Measurements from ENCODE around the gene FTSJ1. TPM values are rescaled to one million over a fixed set of nuclear protein-coding genes. Genes with fewer than 3 reads are reported as not detected.

Gene FTSJ1
- total RNA-seq, 4 donors from 2014 or later = 35.7 to 49.4 (median 36.3) TPM

GRCh38 chrX:48521353-48522243 lies 45.6 kb downstream of the FTSJ1 start, which contains the start of gene EBP:
Gene EBP (plus strand): TSS chrX:48521808. CDS start chrX:48523772, 1,964 bp downstream.
- TF ChIP-seq CTCF (IDR thresholded peaks at IDR 0.05; ENCODE audit: low read depth) = no peak

GRCh38 chrX:48522291-48522690 lies 46.3 kb downstream of the FTSJ1 start:
- TF ChIP-seq CTCF (IDR thresholded peaks at IDR 0.05; ENCODE audit: low read depth) = no peak

- TF ChIP-seq CTCF (IDR thresholded peaks at IDR 0.05; ENCODE audit: low read depth) = no peak
These were observed 47.7 kb downstream of the FTSJ1 start for GRCh38 chrX:48523682-48524081.

- no peak for TF ChIP-seq CTCF (IDR thresholded peaks at IDR 0.05; ENCODE audit: low read depth)
These were observed 54.7 kb downstream of the FTSJ1 start for GRCh38 chrX:48530736-48531135.

GRCh38 chrX:48531358-48531959 lies 55.5 kb downstream of the FTSJ1 start:
- TF ChIP-seq CTCF (IDR thresholded peaks at IDR 0.05; ENCODE audit: low read depth) = no peak

GRCh38 chrX:48532161-48532560 lies 56.2 kb downstream of the FTSJ1 start:
- TF ChIP-seq CTCF (IDR thresholded peaks at IDR 0.05; ENCODE audit: low read depth) = no peak

GRCh38 chrX:48533165-48533564 lies 57.2 kb downstream of the FTSJ1 start:
- no peak for TF ChIP-seq CTCF (IDR thresholded peaks at IDR 0.05; ENCODE audit: low read depth)

Measured in subcutaneous adipose tissue (tissue), 4 donors.